Tibial nerve (tissue), 4 donors: Measurements from ENCODE around the gene AXDND1. TPM values are rescaled to one million over a fixed set of nuclear protein-coding genes. Genes with fewer than 3 reads are reported as not detected.
"Not testable (repeated sequence)": the region's sequence is repeated elsewhere in the genome, so short reads cannot be mapped to it uniquely, and the experiment has no call there.

Source experiments
- DNase-seq, 2 donors: peaks; one replicate each; pipeline ENCODE4 v3.0.0-alpha.2; 2019; ENCODE audit warnings: low spot score in 2 of 2
- H3K27ac ChIP-seq, 4 donors: fragments of 200-600 bp; sonication (generic) in 3 of 4; one replicate each; pipeline ENCODE4 v1.5.1; 2017 to 2019; ENCODE audit warnings: mild to moderate bottlenecking in 1 of 4
- H3K27me3 ChIP-seq, 2 donors: fragments of 200-600 bp; sonication (generic) in 1 of 2; one replicate each; pipeline versions ENCODE4 v1.5.1 to v1.6.0; 2017 to 2019
- H3K36me3 ChIP-seq, 3 donors: fragments of 200-600 bp; sonication (generic); one replicate each; pipeline ENCODE4 v1.5.1; 2018 to 2019
- H3K4me1 ChIP-seq, 4 donors: fragments of 200-600 bp; sonication (generic) in 3 of 4; one replicate each; pipeline ENCODE4 v1.5.1; 2017 to 2019
- H3K4me3 ChIP-seq, 4 donors: fragments of 200-600 bp; sonication (generic) in 3 of 4; one replicate each; pipeline ENCODE4 v1.5.1; 2017 to 2019; ENCODE audit warnings: mild to moderate bottlenecking in 1 of 4, moderate library complexity in 1 of 4
- H3K9me3 ChIP-seq, 4 donors: fragments of 200-600 bp; sonication (generic) in 3 of 4; one replicate each; pipeline ENCODE4 v1.5.1; 2017 to 2019
- CTCF ChIP-seq, 5 experiments: fragments of 200-600 bp in 3 of 5; fragments of 450-650 bp in 2 of 5; sonication (generic) in 3 of 5; IDR thresholded peaks; one replicate each; pipeline ENCODE4 v1.5.1; 2016 to 2019; ENCODE audit warnings: antibody characterized with exemption in 5 of 5, mild to moderate bottlenecking in 3 of 5, moderate library complexity in 2 of 5
- EP300 ChIP-seq, 2 donors: sonication (generic); formaldehyde crosslinking; IDR thresholded peaks; one replicate each; pipeline ENCODE4 v1.6.1; 2017; ENCODE audit warnings: antibody characterized with exemption in 2 of 2, mild to moderate bottlenecking in 1 of 2
- POLR2A ChIP-seq, 2 donors: fragments of 450-650 bp; IDR thresholded peaks; one replicate each; pipeline ENCODE4 v1.6.1; 2017; ENCODE audit warnings: antibody characterized with exemption in 2 of 2, mild to moderate bottlenecking in 2 of 2, moderate library complexity in 2 of 2
- WGBS, 2 donors: methylation state at CpG; one replicate each; pipeline ENCODE4 v1.1.5; 2018; 5-methylcytosine and 5-hydroxymethylcytosine counted together
- total RNA-seq, 4 donors: library from RNA; depleted of rRNA; stranded (reverse); fragments of >200 nt; gene quantifications; one replicate each; pipeline ENCODE4 v1.1.0, GENCODE V29; 2016

AXDND1 gene
- total RNA-seq, 4 donors from 2014 or later = 0.22 to 1.7 (median 0.30) TPM; not detected in 1

- H3K4me1 ChIP-seq = no peaks in the 10 kb centered on the region
- H3K4me3 ChIP-seq = no peak overlapping the region
- H3K27me3 ChIP-seq = no peaks in the 10 kb centered on the region
- WGBS, 2 donors = 37 to 60% methylated on average over 2 of the region's 2 CpGs
- H3K27ac ChIP-seq = no peak overlapping the region
- TF ChIP-seq CTCF (IDR thresholded peaks at IDR 0.05) (no peak), POLR2A (IDR thresholded peaks at IDR 0.05) (no peak), EP300 (IDR thresholded peaks at IDR 0.05) (no peak)
- H3K36me3 ChIP-seq = no peaks in the 10 kb centered on the region
- H3K9me3 ChIP-seq = peaks cover 0 to 4% (median 0%) of the 10 kb centered on the region in 4 donors
- no peak for DNase-seq
Measured at GRCh38 chr1:179510038-179510437, 144.3 kb downstream of the AXDND1 start.

GRCh38 chr1:179516976-179517705 lies 151.4 kb downstream of the AXDND1 start:
- H3K27ac ChIP-seq = no peak overlapping the region
- no peaks in the 10 kb centered on the region for H3K36me3 ChIP-seq
- H3K4me3 ChIP-seq = no peak overlapping the region
- no peak for TF ChIP-seq POLR2A (IDR thresholded peaks at IDR 0.05)
- no peak for TF ChIP-seq EP300 (IDR thresholded peaks at IDR 0.05)
- TF ChIP-seq CTCF (IDR thresholded peaks at IDR 0.05) = no peak
- WGBS, 2 donors = 69 to 77% methylated on average over 11 of the region's 11 CpGs
- H3K9me3 ChIP-seq = peaks cover 0 to 14% (median 0%) of the 10 kb centered on the region in 4 donors
- H3K27me3 ChIP-seq = no peaks in the 10 kb centered on the region
- H3K4me1 ChIP-seq = no peaks in the 10 kb centered on the region
- DNase-seq = no peak

- not testable (repeated sequence) for H3K4me3 ChIP-seq, H3K36me3 ChIP-seq, H3K27me3 ChIP-seq, H3K27ac ChIP-seq, H3K4me1 ChIP-seq, DNase-seq
- WGBS, 2 donors = 88 to 100% methylated on average over 1 of the region's 1 CpG
- peaks cover 0 to 14% (median 0%) of the 10 kb centered on the region in 4 donors for H3K9me3 ChIP-seq
Measured at GRCh38 chr1:179518544-179518943, 152.8 kb downstream of the AXDND1 start.

- no peaks in the 10 kb centered on the region for H3K27me3 ChIP-seq
- H3K27ac ChIP-seq = no peak overlapping the region
- DNase-seq = no peak
- H3K9me3 ChIP-seq = no peaks in the 10 kb centered on the region
- no peaks in the 10 kb centered on the region for H3K4me1 ChIP-seq
- TF ChIP-seq POLR2A (IDR thresholded peaks at IDR 0.05) = no peak
- TF ChIP-seq CTCF (IDR thresholded peaks at IDR 0.05) = no peak
- no peak for TF ChIP-seq EP300 (IDR thresholded peaks at IDR 0.05)
- H3K36me3 ChIP-seq = no peaks in the 10 kb centered on the region
- no peak overlapping the region for H3K4me3 ChIP-seq
- WGBS, 2 donors = 65 to 71% methylated on average over 8 of the region's 8 CpGs
Measured at GRCh38 chr1:179529482-179530195, 163.9 kb downstream of the AXDND1 start.

- Histone ChIP-seq H3K9me3 (no peaks in the 10 kb centered on the region), H3K27me3 (no peaks in the 10 kb centered on the region), H3K4me3 (no peak overlapping the region), H3K4me1 (no peaks in the 10 kb centered on the region), H3K36me3 (no peaks in the 10 kb centered on the region), H3K27ac (no peak overlapping the region)
- WGBS, 2 donors = 80 to 89% methylated on average over 1 of the region's 1 CpG
- no peak for DNase-seq
- TF ChIP-seq CTCF (IDR thresholded peaks at IDR 0.05) (no peak), EP300 (IDR thresholded peaks at IDR 0.05) (no peak), POLR2A (IDR thresholded peaks at IDR 0.05) (no peak)
Measured at GRCh38 chr1:179530352-179530751, 164.6 kb downstream of the AXDND1 start.
